Stimulated activated naive CD8-positive, alpha-beta T cell treated with anti-CD3 and anti-CD28 coated beads, Interleukin-15, Interleukin-2, amounts not matched to agents 100 ng/mL and 50 ng/mL, for 24 hours (primary cell): ENCODE data around the gene VCAN.

ENCODE experiments used
- H3K27ac Mint-ChIP-seq: one replicate; pipeline ENCODE4 v1.8.0; 2021; ENCODE audit warnings: mild to moderate bottlenecking, mixed read lengths
- H3K27me3 Mint-ChIP-seq: one replicate; pipeline ENCODE4 v1.8.0; 2021; ENCODE audit warnings: mixed read lengths
- H3K36me3 Mint-ChIP-seq: one replicate; pipeline ENCODE4 v1.8.0; 2021; ENCODE audit warnings: low read depth, mixed read lengths
- H3K4me1 Mint-ChIP-seq: one replicate; pipeline ENCODE4 v1.8.0; 2021; ENCODE audit warnings: low read depth, mixed read lengths
- H3K4me3 Mint-ChIP-seq: one replicate; pipeline ENCODE4 v1.8.0; 2021; ENCODE audit warnings: mild to moderate bottlenecking, mixed read lengths
- H3K9me3 Mint-ChIP-seq: one replicate; pipeline ENCODE4 v1.8.0; 2021; ENCODE audit warnings: mixed read lengths

VCAN gene

DNA sequence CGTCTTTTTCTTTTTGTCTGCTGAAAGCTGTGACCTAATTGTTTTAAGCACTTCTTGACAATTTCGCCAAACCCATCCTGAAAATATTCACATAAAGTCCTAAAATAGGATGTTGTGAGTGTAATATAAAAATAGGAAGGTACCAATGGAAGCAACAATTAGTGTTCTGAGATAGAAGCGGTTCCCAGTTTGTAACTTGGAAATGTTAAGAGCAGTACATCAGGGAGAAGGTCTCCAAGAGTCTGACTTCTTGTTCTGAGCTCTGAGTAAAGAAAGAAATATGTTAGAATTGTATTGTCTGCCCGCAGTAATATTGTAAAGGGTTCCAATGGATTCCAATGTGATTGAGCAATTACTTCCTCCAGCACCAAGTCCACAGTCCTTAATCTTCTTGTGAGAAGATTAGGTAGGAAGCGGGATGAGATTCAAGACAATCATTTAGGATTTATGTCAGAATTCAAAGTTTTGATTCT lies 3.9 kb downstream of the VCAN start:
- H3K27me3 Mint-ChIP-seq: peaks cover 76% of the 10 kb centered on the region
- H3K4me1 Mint-ChIP-seq: peaks cover 32% of the 10 kb centered on the region
- peak overlapping the region; percentile 54 for H3K4me3 Mint-ChIP-seq
- no peaks in the 10 kb centered on the region for H3K9me3 Mint-ChIP-seq
- no peak overlapping the region for H3K27ac Mint-ChIP-seq
- no peaks in the 10 kb centered on the region for H3K36me3 Mint-ChIP-seq

- Mint-ChIP-seq H3K27me3 (peaks cover 70% of the 10 kb centered on the region), H3K27ac (no peak overlapping the region), H3K36me3 (no peaks in the 10 kb centered on the region), H3K4me3 (no peak overlapping the region), H3K4me1 (peaks cover 29% of the 10 kb centered on the region), H3K9me3 (no peaks in the 10 kb centered on the region)
These were observed 4.6 kb downstream of the VCAN start for GRCh38 chr5:83475935-83476814.

GRCh38 chr5:83482961-83483360 lies 11.4 kb downstream of the VCAN start:
- no peaks in the 10 kb centered on the region for H3K9me3 Mint-ChIP-seq
- H3K4me3 Mint-ChIP-seq: no peak overlapping the region
- no peaks in the 10 kb centered on the region for H3K36me3 Mint-ChIP-seq
- peaks cover 33% of the 10 kb centered on the region for H3K27me3 Mint-ChIP-seq
- no peaks in the 10 kb centered on the region for H3K4me1 Mint-ChIP-seq
- no peak overlapping the region for H3K27ac Mint-ChIP-seq

- Mint-ChIP-seq H3K27ac (no peak overlapping the region), H3K27me3 (peaks cover 32% of the 10 kb centered on the region), H3K36me3 (no peaks in the 10 kb centered on the region), H3K9me3 (no peaks in the 10 kb centered on the region), H3K4me3 (no peak overlapping the region), H3K4me1 (no peaks in the 10 kb centered on the region)
These were observed 12.8 kb downstream of the VCAN start for GRCh38 chr5:83484294-83484693.

GRCh38 chr5:83485842-83486241 lies 14.3 kb downstream of the VCAN start:
- Mint-ChIP-seq H3K4me1 (no peaks in the 10 kb centered on the region), H3K9me3 (no peaks in the 10 kb centered on the region), H3K27ac (no peak overlapping the region), H3K27me3 (peaks cover 21% of the 10 kb centered on the region), H3K4me3 (no peak overlapping the region), H3K36me3 (no peaks in the 10 kb centered on the region)

GRCh38 chr5:83487155-83487554 lies 15.6 kb downstream of the VCAN start:
- H3K9me3 Mint-ChIP-seq: no peaks in the 10 kb centered on the region
- peaks cover 18% of the 10 kb centered on the region for H3K27me3 Mint-ChIP-seq
- no peak overlapping the region for H3K4me3 Mint-ChIP-seq
- no peaks in the 10 kb centered on the region for H3K36me3 Mint-ChIP-seq
- H3K4me1 Mint-ChIP-seq: no peaks in the 10 kb centered on the region
- H3K27ac Mint-ChIP-seq: no peak overlapping the region

DNA sequence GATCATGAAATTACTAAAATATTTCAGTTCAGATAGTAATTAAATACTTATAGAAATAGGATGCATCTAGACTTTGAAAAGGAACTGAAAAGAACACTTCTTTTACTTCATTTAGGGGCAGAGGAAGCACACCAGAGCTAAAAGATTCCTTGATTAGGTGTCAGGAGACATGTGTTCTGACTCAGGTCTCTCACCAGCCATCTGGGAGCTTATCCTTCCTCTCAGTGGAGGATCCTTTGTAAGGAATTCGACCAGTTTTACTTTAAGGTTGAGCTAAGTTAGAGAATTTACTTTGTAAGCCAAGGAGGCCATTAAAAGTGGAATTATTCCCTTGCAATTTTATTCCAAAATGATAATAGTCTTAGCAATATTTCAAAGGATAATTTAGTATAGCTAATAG lies 16.7 kb downstream of the VCAN start:
- Mint-ChIP-seq H3K27ac (no peak overlapping the region), H3K27me3 (peaks cover 13% of the 10 kb centered on the region), H3K4me1 (no peaks in the 10 kb centered on the region), H3K9me3 (no peaks in the 10 kb centered on the region), H3K4me3 (no peak overlapping the region), H3K36me3 (no peaks in the 10 kb centered on the region)

DNA sequence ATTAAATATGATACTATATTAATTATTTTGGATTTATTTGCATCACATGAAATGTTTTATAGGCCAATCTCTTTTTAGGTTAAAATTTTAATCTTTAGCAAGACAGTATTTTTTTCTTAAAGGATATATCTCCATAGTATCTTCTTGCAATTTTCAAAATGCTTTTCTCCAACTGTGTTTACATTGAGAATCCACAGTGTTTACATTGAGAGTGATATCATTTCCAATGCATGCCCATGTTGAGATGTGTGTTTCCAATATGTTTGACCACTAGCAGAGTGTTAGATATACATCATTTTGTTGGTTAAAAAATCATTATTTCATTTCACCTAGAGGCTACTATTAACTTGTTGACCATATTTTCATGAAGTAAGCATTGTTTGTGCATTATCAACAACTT lies 17.3 kb downstream of the VCAN start:
- no peaks in the 10 kb centered on the region for H3K36me3 Mint-ChIP-seq
- H3K27me3 Mint-ChIP-seq: peaks cover 13% of the 10 kb centered on the region
- H3K4me3 Mint-ChIP-seq: no peak overlapping the region
- H3K9me3 Mint-ChIP-seq: no peaks in the 10 kb centered on the region
- H3K4me1 Mint-ChIP-seq: no peaks in the 10 kb centered on the region
- no peak overlapping the region for H3K27ac Mint-ChIP-seq

DNA sequence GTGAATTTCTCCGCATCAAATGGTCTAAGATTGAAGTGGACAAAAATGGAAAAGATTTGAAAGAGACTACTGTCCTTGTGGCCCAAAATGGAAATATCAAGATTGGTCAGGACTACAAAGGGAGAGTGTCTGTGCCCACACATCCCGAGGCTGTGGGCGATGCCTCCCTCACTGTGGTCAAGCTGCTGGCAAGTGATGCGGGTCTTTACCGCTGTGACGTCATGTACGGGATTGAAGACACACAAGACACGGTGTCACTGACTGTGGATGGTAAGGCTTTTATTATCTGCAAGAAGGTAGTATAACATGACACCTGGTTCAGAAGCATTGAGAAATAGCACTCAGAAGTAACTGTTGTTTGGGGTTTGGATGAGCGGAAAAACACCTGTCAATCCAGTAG lies 18.7 kb downstream of the VCAN start:
- no peak overlapping the region for H3K27ac Mint-ChIP-seq
- no peaks in the 10 kb centered on the region for H3K36me3 Mint-ChIP-seq
- peaks cover 4% of the 10 kb centered on the region for H3K27me3 Mint-ChIP-seq
- H3K4me3 Mint-ChIP-seq: no peak overlapping the region
- no peaks in the 10 kb centered on the region for H3K9me3 Mint-ChIP-seq
- no peaks in the 10 kb centered on the region for H3K4me1 Mint-ChIP-seq

DNA sequence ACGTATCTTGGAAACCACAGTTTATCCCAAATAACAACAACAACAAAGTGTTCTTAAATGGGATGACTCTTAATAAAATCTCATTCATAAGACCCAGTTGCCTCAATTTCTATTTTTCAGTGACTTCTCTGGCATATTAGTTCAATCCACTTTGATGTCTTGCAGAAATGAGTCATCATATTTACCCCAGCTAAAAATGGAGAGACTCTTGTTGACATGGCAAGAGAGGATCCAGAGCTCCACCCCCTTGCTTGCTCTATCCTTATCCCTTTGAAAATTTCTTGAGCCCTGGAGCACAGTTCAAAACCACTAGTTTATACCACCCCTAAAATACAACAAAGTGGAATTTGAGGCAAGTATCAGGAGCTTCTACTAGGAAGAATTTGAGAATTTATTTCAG lies 20.8 kb downstream of the VCAN start:
- no peak overlapping the region for H3K4me3 Mint-ChIP-seq
- H3K4me1 Mint-ChIP-seq: no peaks in the 10 kb centered on the region
- no peaks in the 10 kb centered on the region for H3K36me3 Mint-ChIP-seq
- no peak overlapping the region for H3K27ac Mint-ChIP-seq
- no peaks in the 10 kb centered on the region for H3K27me3 Mint-ChIP-seq
- H3K9me3 Mint-ChIP-seq: no peaks in the 10 kb centered on the region

GRCh38 chr5:83493644-83494043 lies 22.1 kb downstream of the VCAN start:
- no peak overlapping the region for H3K4me3 Mint-ChIP-seq
- no peaks in the 10 kb centered on the region for H3K4me1 Mint-ChIP-seq
- H3K27me3 Mint-ChIP-seq: no peaks in the 10 kb centered on the region
- no peaks in the 10 kb centered on the region for H3K36me3 Mint-ChIP-seq
- H3K27ac Mint-ChIP-seq: no peak overlapping the region
- no peaks in the 10 kb centered on the region for H3K9me3 Mint-ChIP-seq

DNA sequence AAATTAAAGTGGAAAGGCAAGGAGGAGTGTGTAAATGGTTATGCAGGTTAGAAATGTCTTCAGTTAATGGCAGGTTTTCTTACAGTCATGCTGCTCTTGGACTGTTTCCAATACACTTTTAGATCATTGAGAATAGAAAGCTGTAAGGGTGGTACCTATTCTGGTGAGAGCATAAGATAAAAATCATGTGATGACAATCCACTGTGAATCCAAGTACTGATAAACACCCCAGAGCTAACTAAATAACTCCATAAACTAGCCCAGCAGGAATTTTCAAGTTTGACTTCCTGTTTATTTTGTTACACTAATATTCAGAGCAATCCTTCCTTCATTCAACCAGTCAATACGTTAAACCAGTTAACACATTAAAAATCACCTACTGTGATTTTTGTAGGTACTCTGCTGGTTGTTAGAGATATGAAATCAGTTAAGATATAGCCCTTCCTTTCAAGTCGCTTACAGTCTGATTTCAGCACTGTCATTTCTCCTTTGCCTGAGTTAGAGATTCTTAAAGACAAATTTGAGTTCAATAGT lies 22.6 kb downstream of the VCAN start:
- Mint-ChIP-seq H3K4me1 (no peaks in the 10 kb centered on the region), H3K9me3 (no peaks in the 10 kb centered on the region), H3K27me3 (no peaks in the 10 kb centered on the region), H3K4me3 (no peak overlapping the region), H3K27ac (no peak overlapping the region), H3K36me3 (no peaks in the 10 kb centered on the region)

GRCh38 chr5:83494666-83495065 lies 23.1 kb downstream of the VCAN start:
- Mint-ChIP-seq H3K4me3 (no peak overlapping the region), H3K27me3 (no peaks in the 10 kb centered on the region), H3K27ac (no peak overlapping the region), H3K36me3 (no peaks in the 10 kb centered on the region), H3K9me3 (no peaks in the 10 kb centered on the region), H3K4me1 (no peaks in the 10 kb centered on the region)

DNA sequence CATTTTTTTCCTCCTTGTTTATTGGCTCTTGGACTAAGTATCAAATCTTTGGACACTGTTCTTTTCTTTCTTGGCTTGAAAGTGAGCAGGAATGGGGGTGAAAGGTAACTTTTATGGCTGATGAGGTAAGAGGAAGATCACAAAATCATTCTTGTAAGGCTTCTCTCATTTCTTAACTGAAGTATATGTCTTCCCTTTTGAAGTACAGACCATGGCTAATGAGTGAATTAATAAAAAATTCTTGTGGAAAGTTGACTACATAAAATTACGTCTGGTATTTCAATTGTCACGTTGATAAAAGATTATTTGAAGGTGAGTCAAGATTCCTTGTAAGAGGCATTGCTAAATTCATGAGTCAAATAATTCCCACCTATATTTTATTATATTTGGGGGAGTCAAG lies 25.1 kb downstream of the VCAN start:
- Mint-ChIP-seq H3K36me3 (no peaks in the 10 kb centered on the region), H3K4me1 (no peaks in the 10 kb centered on the region), H3K27me3 (peaks cover 4% of the 10 kb centered on the region), H3K9me3 (no peaks in the 10 kb centered on the region), H3K27ac (no peak overlapping the region), H3K4me3 (no peak overlapping the region)

GRCh38 chr5:83498585-83498984 lies 27.0 kb downstream of the VCAN start:
- Mint-ChIP-seq H3K9me3 (no peaks in the 10 kb centered on the region), H3K4me3 (no peak overlapping the region), H3K4me1 (no peaks in the 10 kb centered on the region), H3K27ac (no peak overlapping the region), H3K27me3 (peaks cover 4% of the 10 kb centered on the region), H3K36me3 (no peaks in the 10 kb centered on the region)

DNA sequence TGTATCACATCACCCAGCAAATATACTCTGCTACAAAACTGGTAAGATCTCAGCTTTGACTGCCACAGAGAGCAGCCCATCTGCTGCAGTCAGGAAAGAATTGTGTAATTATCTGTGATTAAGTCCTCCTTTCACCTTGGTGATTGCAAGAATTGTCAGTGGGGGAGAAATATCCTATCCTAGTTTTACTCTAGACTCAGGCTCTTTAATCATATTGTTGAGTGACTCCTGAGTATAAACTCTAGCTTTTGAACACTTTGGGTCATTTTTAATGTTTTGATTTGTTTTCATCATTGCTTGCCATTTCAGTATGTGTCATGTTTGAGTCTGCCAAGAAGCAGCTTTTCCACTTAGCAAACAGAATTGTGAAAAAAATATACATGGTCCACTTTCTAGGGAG lies 32.1 kb downstream of the VCAN start:
- Mint-ChIP-seq H3K27ac (no peak overlapping the region), H3K9me3 (peaks cover 6% of the 10 kb centered on the region), H3K4me3 (no peak overlapping the region), H3K27me3 (peaks cover 11% of the 10 kb centered on the region), H3K36me3 (no peaks in the 10 kb centered on the region), H3K4me1 (no peaks in the 10 kb centered on the region)
